ENCODE results near the gene TRIM33. TPM values are rescaled to one million over a fixed set of nuclear protein-coding genes. Genes with fewer than 3 reads are reported as not detected.
"Not testable (repeated sequence)": the region's sequence is repeated elsewhere in the genome, so short reads cannot be mapped to it uniquely, and the experiment has no call there.

The TRIM33 gene
- total RNA-seq, 1 donor from 2014 or later, result 36.4 TPM

DNA sequence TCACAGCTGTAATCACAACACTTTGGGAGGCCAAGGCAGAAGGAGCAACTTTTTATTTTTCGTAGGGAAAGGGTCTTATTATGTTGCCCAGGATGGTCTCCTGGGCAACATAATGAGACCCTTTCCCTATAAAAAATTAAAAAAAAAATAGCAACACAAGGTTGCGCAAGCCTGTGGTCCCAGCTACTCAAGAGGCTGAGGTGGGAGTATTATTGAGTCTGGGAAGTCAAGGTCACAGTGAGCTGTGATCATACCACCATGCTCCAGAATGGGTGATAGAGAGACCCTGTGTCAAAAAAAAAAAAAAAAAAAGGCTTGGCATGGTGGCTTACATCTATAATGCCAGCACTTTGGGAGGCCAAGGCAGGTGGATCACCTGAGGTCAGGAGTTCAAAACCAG is 131.6 kb downstream of the TRIM33 start:
- intact Hi-C loops (cut with DNase I), result no loop called here
- peaks cover 29% of the 10 kb centered on the region for H3K9me3 ChIP-seq
- ATAC-seq (no peak), DNase-seq (no peak)
- no peak overlapping the region for H3K27ac ChIP-seq
- no peaks in the 10 kb centered on the region for H3K4me1 ChIP-seq
- H3K36me3 ChIP-seq, result no peaks in the 10 kb centered on the region
- no peak for TF ChIP-seq CTCF (IDR thresholded peaks at IDR 0.05)
- H3K27me3 ChIP-seq (ENCODE audit: low read depth), result no peaks in the 10 kb centered on the region
- H3K4me3 ChIP-seq, result no peak overlapping the region

DNA sequence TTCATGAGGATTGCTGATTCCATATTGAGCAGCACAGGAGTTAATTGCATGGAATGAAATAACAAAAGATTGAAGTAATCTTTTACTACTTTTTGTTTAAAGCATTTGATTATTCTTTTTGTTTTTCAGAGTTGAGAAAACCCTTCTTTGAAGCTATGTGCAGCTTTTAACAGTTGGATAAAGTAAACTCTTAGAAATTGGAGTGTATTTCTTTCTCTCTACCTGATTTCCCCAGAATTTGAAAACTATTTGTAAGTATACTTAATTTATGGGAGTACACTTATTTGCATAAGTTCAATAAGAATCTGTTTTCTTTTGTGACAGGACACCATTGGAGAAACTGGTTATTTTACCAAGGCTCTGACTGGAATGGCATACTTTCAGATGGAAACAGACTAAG is 133.6 kb downstream of the TRIM33 start:
- TF ChIP-seq CTCF (IDR thresholded peaks at IDR 0.05), result no peak
- H3K4me3 ChIP-seq, result no peak overlapping the region
- no peak overlapping the region for H3K27ac ChIP-seq
- DNase-seq (no peak), ATAC-seq (no peak)
- peaks cover 22% of the 10 kb centered on the region for H3K9me3 ChIP-seq
- H3K4me1 ChIP-seq, result no peaks in the 10 kb centered on the region
- H3K36me3 ChIP-seq, result no peaks in the 10 kb centered on the region
- H3K27me3 ChIP-seq (ENCODE audit: low read depth), result no peaks in the 10 kb centered on the region
- intact Hi-C loops (cut with DNase I), result no loop called here

DNA sequence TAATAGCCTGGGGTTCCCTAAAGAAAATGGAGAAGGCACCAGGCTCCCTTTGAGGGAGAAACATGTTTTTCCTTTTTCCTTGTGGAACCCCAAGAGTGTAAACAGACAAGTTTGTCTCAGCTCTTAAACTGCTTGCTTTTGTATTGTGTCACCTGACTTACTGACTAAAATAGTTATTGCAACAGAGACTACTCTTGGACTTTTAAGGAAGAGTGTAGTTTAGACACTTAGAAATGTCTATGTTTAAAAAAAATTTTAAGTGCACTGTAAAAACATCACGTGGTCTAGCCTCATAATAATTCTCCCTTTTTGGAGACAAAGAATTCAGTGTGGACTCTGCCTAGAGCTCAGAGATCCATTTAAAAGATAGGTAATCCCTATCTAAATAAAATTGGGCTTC is 141.1 kb downstream of the TRIM33 start:
- intact Hi-C loops (cut with DNase I), result no loop called here
- no peak overlapping the region for H3K27ac ChIP-seq
- ATAC-seq, result peak; percentile 32 to 43

DNA sequence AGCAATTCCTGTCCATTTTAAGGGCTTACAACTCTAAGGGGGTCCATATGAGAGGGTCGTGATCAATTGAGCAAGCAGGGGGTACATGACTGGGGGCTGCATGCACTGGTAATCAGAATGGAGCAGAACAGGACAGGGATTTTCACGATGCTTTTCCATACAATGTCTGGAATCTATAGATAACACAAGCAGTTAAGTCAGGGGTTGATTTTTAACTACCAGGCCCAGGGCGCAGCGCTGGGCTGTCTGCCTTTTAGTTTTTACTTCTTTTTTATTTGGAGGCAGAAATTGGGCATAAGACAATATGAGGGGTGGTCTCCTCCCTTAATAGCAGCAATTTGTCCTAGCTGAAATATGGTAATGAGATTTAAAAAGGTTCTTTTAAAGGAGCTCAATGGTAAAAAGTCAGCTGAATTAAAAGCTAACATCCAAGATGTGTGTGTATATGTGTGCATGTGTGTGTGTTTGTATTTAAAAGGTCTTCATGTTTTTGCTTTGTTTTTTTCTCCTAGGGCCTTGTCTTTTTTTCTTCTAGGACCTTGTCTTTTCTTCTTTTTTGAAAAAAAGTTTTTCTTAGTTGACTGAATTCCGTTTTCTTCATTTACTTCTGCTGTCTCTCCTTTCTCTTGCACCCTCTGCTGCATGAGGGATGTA is 141.6 kb downstream of the TRIM33 start:
- H3K27me3 ChIP-seq (ENCODE audit: low read depth); H3K9me3 ChIP-seq; H3K27ac ChIP-seq; H3K4me1 ChIP-seq; H3K36me3 ChIP-seq; H3K4me3 ChIP-seq; intact Hi-C loops (cut with DNase I); DNase-seq; ATAC-seq: not testable (repeated sequence)

More for the DNA sequence above, 141.1 kb downstream of the TRIM33 start:
- H3K9me3 ChIP-seq, result peaks cover 3% of the 10 kb centered on the region
- DNase-seq, result no peak
- H3K27me3 ChIP-seq (ENCODE audit: low read depth), result no peaks in the 10 kb centered on the region
- H3K36me3 ChIP-seq, result no peaks in the 10 kb centered on the region
- peaks cover 6% of the 10 kb centered on the region for H3K4me1 ChIP-seq
- TF ChIP-seq CTCF (IDR thresholded peaks at IDR 0.05), result no peak
- H3K4me3 ChIP-seq, result no peak overlapping the region

GRCh38 chr1:114368560-114369255 is 142.3 kb downstream of the TRIM33 start:
- H3K4me1 ChIP-seq, result peaks cover 6% of the 10 kb centered on the region
- DNase-seq (no peak), ATAC-seq (no peak)
- intact Hi-C loops (cut with DNase I), result no loop called here
- H3K4me3 ChIP-seq, result no peak overlapping the region
- H3K27ac ChIP-seq, result no peak overlapping the region
- H3K36me3 ChIP-seq, result no peaks in the 10 kb centered on the region
- TF ChIP-seq CTCF (IDR thresholded peaks at IDR 0.05), result no peak
- H3K27me3 ChIP-seq (ENCODE audit: low read depth), result no peaks in the 10 kb centered on the region
- peaks cover 5% of the 10 kb centered on the region for H3K9me3 ChIP-seq

DNA sequence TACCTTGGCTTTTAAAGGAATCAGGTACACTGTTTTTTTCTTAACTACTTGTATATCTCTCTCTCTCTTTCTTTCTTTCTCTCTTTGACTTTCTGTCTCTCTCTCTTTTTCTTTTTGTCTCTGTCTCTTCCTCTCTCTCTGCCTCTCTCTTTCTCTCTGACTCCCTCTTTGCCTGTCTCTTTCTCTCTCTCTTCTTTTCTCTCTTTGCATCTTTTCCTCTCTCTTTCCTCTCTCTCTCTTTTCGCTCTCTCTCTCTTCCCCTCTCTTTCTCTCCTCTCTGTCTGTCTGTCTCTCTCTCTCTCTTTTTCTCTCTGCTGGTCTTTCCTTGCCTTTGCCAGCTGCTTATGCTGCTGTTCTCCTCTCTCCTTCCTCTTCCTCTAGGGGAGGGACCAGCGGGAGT is 143.2 kb downstream of the TRIM33 start:
- no peak for ATAC-seq
- Histone ChIP-seq H3K27me3 (ENCODE audit: low read depth) (no peaks in the 10 kb centered on the region), H3K9me3 (peaks cover 14% of the 10 kb centered on the region), H3K36me3 (no peaks in the 10 kb centered on the region), H3K4me3 (no peak overlapping the region), H3K27ac (no peak overlapping the region), H3K4me1 (peaks cover 6% of the 10 kb centered on the region)
- TF ChIP-seq CTCF (IDR thresholded peaks at IDR 0.05), result no peak
- intact Hi-C loops (cut with DNase I), result no loop called here
- no peak for DNase-seq

DNA sequence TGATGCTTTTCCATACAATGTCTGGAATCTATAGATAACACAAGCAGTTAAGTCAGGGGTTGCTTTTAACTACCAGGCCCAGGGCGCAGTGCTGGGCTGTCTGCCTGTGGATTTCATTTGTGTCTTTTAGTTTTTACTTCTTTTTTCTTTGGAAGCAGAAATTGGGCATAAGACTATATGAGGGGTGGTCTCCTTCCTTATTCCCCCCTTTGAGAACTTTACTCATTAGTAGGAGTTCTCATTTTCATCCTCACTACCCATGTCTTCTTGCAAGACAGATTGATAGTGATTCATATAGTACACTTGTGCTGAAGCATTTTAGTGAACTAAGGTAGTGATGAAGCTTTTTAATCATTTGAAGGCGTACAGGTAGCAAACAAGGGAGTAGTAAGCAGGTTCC is 147.8 kb downstream of the TRIM33 start:
- H3K27ac ChIP-seq; H3K36me3 ChIP-seq; ATAC-seq; H3K27me3 ChIP-seq (ENCODE audit: low read depth); intact Hi-C loops (cut with DNase I); H3K4me1 ChIP-seq; H3K4me3 ChIP-seq; DNase-seq: not testable (repeated sequence)
- H3K9me3 ChIP-seq, result peaks cover 18% of the 10 kb centered on the region

Data from lower lobe of right lung (tissue), 2 donors.